ENCODE results near the gene HNRNPDL.

DNA sequence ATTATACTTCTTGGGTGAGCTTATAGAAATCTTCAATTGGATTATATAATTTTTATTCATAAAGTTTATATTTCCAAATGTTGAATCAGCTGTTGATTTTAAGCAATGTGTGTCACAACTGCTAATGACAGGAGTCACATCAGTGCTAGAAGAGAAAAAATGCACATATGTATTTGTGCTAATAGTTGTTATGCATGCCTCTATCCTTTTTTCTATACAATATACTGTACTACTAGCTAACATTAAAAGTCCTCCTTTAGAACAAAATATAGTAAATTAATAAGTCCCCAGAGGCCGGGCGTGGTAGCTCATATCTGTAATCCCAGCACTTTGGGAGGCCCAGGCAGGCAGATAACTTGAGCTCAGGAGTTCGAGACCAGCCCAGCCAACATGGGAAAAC, 32.7 kb downstream of the HNRNPDL start:
- TF ChIP-seq, protein P1, sequence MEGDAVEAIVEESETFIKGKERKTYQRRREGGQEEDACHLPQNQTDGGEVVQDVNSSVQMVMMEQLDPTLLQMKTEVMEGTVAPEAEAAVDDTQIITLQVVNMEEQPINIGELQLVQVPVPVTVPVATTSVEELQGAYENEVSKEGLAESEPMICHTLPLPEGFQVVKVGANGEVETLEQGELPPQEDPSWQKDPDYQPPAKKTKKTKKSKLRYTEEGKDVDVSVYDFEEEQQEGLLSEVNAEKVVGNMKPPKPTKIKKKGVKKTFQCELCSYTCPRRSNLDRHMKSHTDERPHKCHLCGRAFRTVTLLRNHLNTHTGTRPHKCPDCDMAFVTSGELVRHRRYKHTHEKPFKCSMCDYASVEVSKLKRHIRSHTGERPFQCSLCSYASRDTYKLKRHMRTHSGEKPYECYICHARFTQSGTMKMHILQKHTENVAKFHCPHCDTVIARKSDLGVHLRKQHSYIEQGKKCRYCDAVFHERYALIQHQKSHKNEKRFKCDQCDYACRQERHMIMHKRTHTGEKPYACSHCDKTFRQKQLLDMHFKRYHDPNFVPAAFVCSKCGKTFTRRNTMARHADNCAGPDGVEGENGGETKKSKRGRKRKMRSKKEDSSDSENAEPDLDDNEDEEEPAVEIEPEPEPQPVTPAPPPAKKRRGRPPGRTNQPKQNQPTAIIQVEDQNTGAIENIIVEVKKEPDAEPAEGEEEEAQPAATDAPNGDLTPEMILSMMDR (IDR thresholded peaks at IDR 0.05), result no peak
- TF ChIP-seq POLR2A (IDR thresholded peaks at IDR 0.05), result no peak
